IMR-90 (cell line): ENCODE measurements around the gene TRAF7. TPM values are rescaled to one million over a fixed set of nuclear protein-coding genes. Genes with fewer than 3 reads are reported as not detected.

ENCODE experiments used
- ATAC-seq: fragments of 200-7000 bp; cut with Tn5 transposase; 2 replicates; pipeline ENCODE4 v1.9.1; 2020; ENCODE audit warnings: low read depth, mild to moderate bottlenecking, moderate library complexity
- BruUV-seq: library from RNA; stranded (reverse); fragments of 400-500 nt; replicated peaks from 2 replicates; lab custom pipeline; 2021; lab: Mats Ljungman, UMichigan
- CTCF ChIA-PET: fragments of 300-600 bp; formaldehyde crosslinking; extraction: SDS; loops from one replicate; lab custom pipeline; 2021; ENCODE audit warnings: antibody characterized with exemption; lab: Yijun Ruan, JAX
- POLR2A ChIA-PET: fragments of 300-600 bp; sonication (Branson Sonifier 250); formaldehyde crosslinking; loops from one replicate; lab custom pipeline; 2022; ENCODE audit warnings: antibody characterized with exemption; ENCODE audit not compliant: unreplicated experiment; lab: Charles Lee
- DNase-seq: peaks from one replicate; pipeline ENCODE4 v3.0.0; 2013
- H2AFZ ChIP-seq: replicated peaks from 2 replicates; pipeline ENCODE3; 2013; ENCODE audit warnings: low read length, mild to moderate bottlenecking; ENCODE audit not compliant: poor library complexity
- H2AK5ac ChIP-seq: 2 replicates; pipeline ENCODE4 v1.6.1; 2013; ENCODE audit warnings: low read depth, low read length, inconsistent platforms
- H2AK9ac ChIP-seq: replicated peaks from 2 replicates; pipeline ENCODE3; 2013; ENCODE audit warnings: mild to moderate bottlenecking, low read depth, low read length, moderate library complexity; ENCODE audit not compliant: poor library complexity
- H2BK120ac ChIP-seq: 2 replicates; pipeline ENCODE4 v1.6.1; 2013; ENCODE audit warnings: low read depth, low read length, inconsistent platforms
- H2BK15ac ChIP-seq: 3 replicates; pipeline ENCODE4 v1.6.1; 2013; ENCODE audit warnings: low read depth, low read length, inconsistent platforms
- H2BK20ac ChIP-seq: 2 replicates; pipeline ENCODE4 v1.6.1; 2013; ENCODE audit warnings: low read depth, mild to moderate bottlenecking, inconsistent platforms, low read length, moderate library complexity
- H2BK5ac ChIP-seq: 2 replicates; pipeline ENCODE4 v1.6.1; 2013; ENCODE audit warnings: mild to moderate bottlenecking, low read depth, low read length, inconsistent platforms; ENCODE audit not compliant: poor library complexity, severe bottlenecking
- H3K14ac ChIP-seq: replicated peaks from 2 replicates; pipeline ENCODE4 v1.6.1; 2013; ENCODE audit warnings: low read depth, low read length, inconsistent platforms
- H3K18ac ChIP-seq: 2 replicates; pipeline ENCODE4 v1.6.1; 2013; ENCODE audit warnings: low read depth, low read length, control low read depth
- H3K23ac ChIP-seq: 2 replicates; pipeline ENCODE4 v1.6.1; 2013; ENCODE audit warnings: low read depth, low read length, inconsistent platforms
- H3K27ac ChIP-seq: 2 replicates; pipeline ENCODE4 v1.5.1; 2013; ENCODE audit warnings: mild to moderate bottlenecking, control low read depth, low read length; ENCODE audit not compliant: insufficient read depth
- H3K27me3 ChIP-seq: 2 replicates; pipeline ENCODE4 v1.6.1; 2013; ENCODE audit warnings: low read length; ENCODE audit not compliant: control insufficient read depth, insufficient read depth
- H3K36me3 ChIP-seq: 2 replicates; pipeline ENCODE4 v1.6.1; 2013; ENCODE audit warnings: low read length, mixed read lengths; ENCODE audit not compliant: control insufficient read depth, insufficient read depth
- H3K4ac ChIP-seq: 2 replicates; pipeline ENCODE4 v1.6.1; 2013; ENCODE audit warnings: low read depth, low read length, inconsistent platforms
- H3K4me1 ChIP-seq: 2 replicates; pipeline ENCODE4 v1.6.1; 2013; ENCODE audit warnings: low read length, mixed read lengths; ENCODE audit not compliant: control insufficient read depth, insufficient read depth
- H3K4me2 ChIP-seq: 2 replicates; pipeline ENCODE4 v1.6.1; 2013; ENCODE audit warnings: low read depth, mild to moderate bottlenecking, control low read depth, low read length, moderate library complexity
- H3K4me3 ChIP-seq: 2 replicates; pipeline ENCODE4 v1.5.1; 2013; ENCODE audit warnings: low read depth, mild to moderate bottlenecking, control low read depth, low read length, moderate library complexity; ENCODE audit not compliant: insufficient read depth
- H3K56ac ChIP-seq: 2 replicates; pipeline ENCODE4 v1.6.1; 2013; ENCODE audit warnings: low read length, inconsistent platforms; ENCODE audit not compliant: insufficient read depth; ENCODE audit errors: extremely low read depth
- H3K79me1 ChIP-seq, 2 experiments: 2 replicates each; pipeline ENCODE4 v1.6.1; 2013; ENCODE audit warnings: low read length in 2 of 2, inconsistent platforms in 1 of 2, low read depth in 1 of 2
- H3K9ac ChIP-seq: 2 replicates; pipeline ENCODE4 v1.6.1; 2013; ENCODE audit warnings: low read depth, low read length, control low read depth
- H3K9me1 ChIP-seq: 2 replicates; pipeline ENCODE4 v1.6.1; 2013; ENCODE audit warnings: low read length, inconsistent platforms; ENCODE audit not compliant: insufficient read depth
- H3K9me3 ChIP-seq: 2 replicates; pipeline ENCODE4 v1.6.1; 2013; ENCODE audit warnings: low read length; ENCODE audit not compliant: control insufficient read depth, insufficient read depth
- H4K20me1 ChIP-seq: 2 replicates; pipeline ENCODE4 v1.6.1; 2013; ENCODE audit warnings: low read length, inconsistent platforms; ENCODE audit not compliant: insufficient read depth
- H4K5ac ChIP-seq: 2 replicates; pipeline ENCODE4 v1.6.1; 2013; ENCODE audit warnings: mild to moderate bottlenecking, low read depth, low read length, control low read depth
- H4K8ac ChIP-seq, 2 experiments: 2 replicates each; pipeline ENCODE4 v1.6.1; 2013; ENCODE audit warnings: low read depth in 2 of 2, low read length in 2 of 2, control low read depth in 1 of 2, inconsistent platforms in 1 of 2
- H4K91ac ChIP-seq: 2 replicates; pipeline ENCODE4 v1.6.1; 2013; ENCODE audit warnings: low read depth, low read length, inconsistent platforms; ENCODE audit not compliant: insufficient read depth
- BHLHE40 ChIP-seq: fragments of 150-350 bp; IDR thresholded peaks from 2 replicates; pipeline ENCODE4 v1.6.1; 2016; ENCODE audit warnings: mild to moderate bottlenecking, low read depth, low read length
- CEBPB ChIP-seq: IDR thresholded peaks from 2 replicates; pipeline ENCODE4 v1.6.1; 2012; ENCODE audit warnings: low read depth, low read length, improper control_type of control experiment
- CHD1 ChIP-seq: IDR thresholded peaks from 2 replicates; pipeline ENCODE4 v1.6.1; 2012; ENCODE audit warnings: low read depth, low read length, improper control_type of control experiment
- FOS ChIP-seq: fragments of 150-350 bp; IDR thresholded peaks from 2 replicates; pipeline ENCODE4 v1.6.1; 2016; ENCODE audit warnings: low read depth, low read length
- MAZ ChIP-seq: IDR thresholded peaks from 2 replicates; pipeline ENCODE4 v1.6.1; 2012; ENCODE audit warnings: low read depth, mild to moderate bottlenecking, low read length, improper control_type of control experiment, moderate library complexity, borderline replicate concordance
- MXI1 ChIP-seq: IDR thresholded peaks from 2 replicates; pipeline ENCODE4 v1.6.1; 2012; ENCODE audit warnings: low read depth, mild to moderate bottlenecking, low read length, moderate library complexity, borderline replicate concordance
- RAD21 ChIP-seq: IDR thresholded peaks from 2 replicates; pipeline ENCODE4 v1.6.1; 2012; ENCODE audit warnings: low read length, improper control_type of control experiment
- RFX5 ChIP-seq: IDR thresholded peaks from 2 replicates; pipeline ENCODE4 v1.8.0; 2012; ENCODE audit warnings: low read depth, mild to moderate bottlenecking, low read length, moderate library complexity
- SMC3 ChIP-seq: fragments of 150-350 bp; IDR thresholded peaks from 2 replicates; pipeline ENCODE4 v1.6.1; 2016; ENCODE audit warnings: low read depth, mild to moderate bottlenecking, antibody characterized with exemption, low read length, moderate library complexity
- WGBS, 2 experiments: methylation state at CpG; one replicate each; pipeline versions ENCODE4 v1.1.5 to v1.1.7; 2013; ENCODE audit warnings: missing lambda C conversion rate in 2 of 2; ENCODE audit not compliant: insufficient read length in 1 of 2; ENCODE audit errors: extremely low coverage in 2 of 2; 5-methylcytosine and 5-hydroxymethylcytosine counted together
- dilution Hi-C: fragments of 300-500 bp; cut with HindIII; formaldehyde crosslinking; loops from one replicate; pipeline ENCODE4 v1.14.3; 2018; ENCODE audit warnings: low sequenced_read_pairs; ENCODE audit not compliant: unreplicated experiment
- in situ Hi-C: fragments of 300-500 bp; cut with MboI; formaldehyde crosslinking; loops from 3 replicates; pipeline ENCODE4 v1.14.3; 2019; ENCODE audit warnings: low sequenced_read_pairs, inconsistent platforms, mixed read lengths
- intact Hi-C: fragments of 100-400 bp; cut with micrococcal nuclease; formaldehyde crosslinking; loops from 2 replicates; pipeline ENCODE4 v1.10.0; 2022
- polyA plus RNA-seq, 3 experiments: library from polyadenylated mRNA; depleted of rRNA; stranded (reverse); fragments of >200 nt; gene quantifications; 2 replicates each; pipeline ENCODE4 v1.2.3, GENCODE V29; 2012; ENCODE audit warnings: low replicate concordance in 1 of 3
- total RNA-seq: library from RNA; depleted of rRNA; stranded (reverse); fragments of >200 nt; gene quantifications from 2 replicates; pipeline ENCODE4 v1.2.3, GENCODE V29; 2012
- TF ChIP-seq, protein P1 (sequence below): fragments of 150-350 bp; IDR thresholded peaks from 2 replicates; pipeline ENCODE4 v1.6.1; 2016; ENCODE audit warnings: low read depth, mild to moderate bottlenecking, low read length, moderate library complexity, borderline replicate concordance

TRAF7 gene
- total and polyA plus RNA-seq, 2 of the 4 experiments (the other 2 are of a cell fraction), result 29.6 to 52.6 TPM

DNA sequence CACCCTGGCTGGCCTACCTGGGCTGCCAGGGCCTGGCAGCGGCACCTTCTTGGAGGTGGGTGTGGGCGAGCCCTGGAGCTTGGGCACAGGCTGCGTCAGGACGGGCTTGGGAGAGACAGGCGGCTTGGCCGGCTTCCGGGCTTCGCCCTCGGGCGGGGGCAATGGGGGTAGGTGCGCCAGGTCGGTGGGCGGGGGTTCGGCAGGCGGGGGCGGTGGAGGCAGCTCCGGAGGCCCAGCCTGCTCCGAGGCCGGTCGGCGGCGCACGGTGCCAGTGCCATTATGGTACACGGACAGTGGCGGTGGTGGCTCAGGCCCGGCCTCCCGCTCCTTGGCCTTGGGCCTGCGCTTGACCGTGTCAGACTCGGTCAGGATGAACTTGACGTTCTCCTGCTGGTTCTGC is 24.0 kb downstream of the TRAF7 start:
- no peak overlapping the region for H2BK15ac ChIP-seq
- no peak for DNase-seq
- H3K23ac ChIP-seq, result no peak overlapping the region
- 98% methylated on average over 22 of the region's 31 CpGs; no CpG with 5 or more reads in 1 of the 2 experiments for WGBS, 2 experiments
- H3K27me3 ChIP-seq, result no peaks in the 10 kb centered on the region
- H2BK120ac ChIP-seq, result no peak overlapping the region
- no peak overlapping the region for H3K4me3 ChIP-seq
- TF ChIP-seq CHD1 (no peak), BHLHE40 (no peak), SMC3 (no peak), MXI1 (no peak), FOS (no peak), RAD21 (no peak), CEBPB (no peak), MAZ (no peak), RFX5 (no peak)
- TF ChIP-seq, protein P1, sequence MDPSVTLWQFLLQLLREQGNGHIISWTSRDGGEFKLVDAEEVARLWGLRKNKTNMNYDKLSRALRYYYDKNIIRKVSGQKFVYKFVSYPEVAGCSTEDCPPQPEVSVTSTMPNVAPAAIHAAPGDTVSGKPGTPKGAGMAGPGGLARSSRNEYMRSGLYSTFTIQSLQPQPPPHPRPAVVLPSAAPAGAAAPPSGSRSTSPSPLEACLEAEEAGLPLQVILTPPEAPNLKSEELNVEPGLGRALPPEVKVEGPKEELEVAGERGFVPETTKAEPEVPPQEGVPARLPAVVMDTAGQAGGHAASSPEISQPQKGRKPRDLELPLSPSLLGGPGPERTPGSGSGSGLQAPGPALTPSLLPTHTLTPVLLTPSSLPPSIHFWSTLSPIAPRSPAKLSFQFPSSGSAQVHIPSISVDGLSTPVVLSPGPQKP, result no peak
- peaks cover 7% of the 10 kb centered on the region; the same call in 1 of the 2 replicates for H4K20me1 ChIP-seq
- H3K56ac ChIP-seq, result no peak overlapping the region
- no peaks in the 10 kb centered on the region for H3K4me1 ChIP-seq
- H3K36me3 ChIP-seq, result peaks cover 31% of the 10 kb centered on the region
- ChIA-PET POLR2A (no interaction called here), CTCF (no interaction called here)
- peaks cover 3% of the 10 kb centered on the region; the same call in 1 of the 2 replicates for H3K9me1 ChIP-seq
- H3K14ac ChIP-seq, result no peak overlapping the region
- H3K9me3 ChIP-seq, result no peaks in the 10 kb centered on the region
- H4K5ac ChIP-seq, result no peak overlapping the region
- H3K4ac ChIP-seq, result no peak overlapping the region
- intact Hi-C loops, result no loop called here
- H2BK5ac ChIP-seq, result no peak overlapping the region
- no peak overlapping the region for H3K9ac ChIP-seq
- H3K79me1 ChIP-seq, result no peaks in the 10 kb centered on the region
- dilution Hi-C loops, result no loop called here
- no peak for ATAC-seq
- no peak overlapping the region for H3K4me2 ChIP-seq
- no peak overlapping the region for H2BK20ac ChIP-seq
- H3K27ac ChIP-seq, result no peak overlapping the region
- in situ Hi-C loops, result no loop called here
- no peak overlapping the region for H4K91ac ChIP-seq
- H2AFZ ChIP-seq, result no peak overlapping the region
- H2AK9ac ChIP-seq, result no peak overlapping the region
- BruUV-seq, result no TSS peak
- no peak overlapping the region for H4K8ac ChIP-seq
- no peak overlapping the region for H3K18ac ChIP-seq
- no peak overlapping the region for H2AK5ac ChIP-seq
